Adrenal gland (tissue), 12 donors: ENCODE results near the gene GPR146. TPM values are rescaled to one million over a fixed set of nuclear protein-coding genes. Genes with fewer than 3 reads are reported as not detected.
A peak's percentile ranks its signal among the peaks of the same experiment; 100 is the strongest.

Experiments used
- DNase-seq, 7 donors: peaks; one replicate each; pipeline ENCODE4 v3.0.0-alpha.2; 2019 to 2020
- H3K27ac ChIP-seq, 5 donors: fragments of 200-600 bp; sonication (generic) in 4 of 5; 1 replicate in 3 of 5; 2 replicates in 2 of 5; pipeline versions ENCODE4 v1.5.1 to v1.8.0; 2016 to 2020; ENCODE audit warnings: mild to moderate bottlenecking in 1 of 5
- H3K27me3 ChIP-seq: fragments of 200-600 bp; 2 replicates; pipeline ENCODE4 v1.8.0; 2021
- H3K36me3 ChIP-seq, 2 donors: fragments of 200-600 bp; replicated peaks in 1 of 2; 1 replicate in 1 of 2; 2 replicates in 1 of 2; pipeline versions ENCODE4 v1.5.1 to v1.8.0; 2018 to 2022
- H3K4me1 ChIP-seq, 2 donors: fragments of 200-600 bp; replicated peaks in 1 of 2; 1 replicate in 1 of 2; 2 replicates in 1 of 2; pipeline versions ENCODE4 v1.5.1 to v1.8.0; 2018 to 2021
- H3K4me3 ChIP-seq, 4 donors: fragments of 200-600 bp; sonication (generic) in 3 of 4; one replicate each; pipeline ENCODE4 v1.5.1; 2016 to 2018
- H3K9me3 ChIP-seq, 3 donors: fragments of 200-600 bp; sonication (generic) in 1 of 3; replicated peaks in 1 of 3; 1 replicate in 2 of 3; 2 replicates in 1 of 3; pipeline versions ENCODE4 v1.5.1 to v1.8.0; 2016 to 2021
- CTCF ChIP-seq, 6 experiments: fragments of 450-650 bp in 4 of 6; fragments of 200-600 bp in 2 of 6; sonication (generic) in 1 of 6; IDR thresholded peaks; 1 replicate in 5 of 6; 2 replicates in 1 of 6; pipeline versions ENCODE4 v1.5.1 to v1.8.0; 2016 to 2021; ENCODE audit warnings: antibody characterized with exemption in 6 of 6, mild to moderate bottlenecking in 2 of 6, moderate library complexity in 1 of 6
- POLR2A ChIP-seq, 2 donors: fragments of 450-650 bp; IDR thresholded peaks; one replicate each; pipeline ENCODE4 v1.6.1; 2017; ENCODE audit warnings: antibody characterized with exemption in 2 of 2, mild to moderate bottlenecking in 2 of 2, moderate library complexity in 1 of 2
- WGBS, 4 donors: extraction: QIAGEN DNeasy Blood & Tissue Kit in 2 of 4; methylation state at CpG; one replicate each; pipeline versions ENCODE4 v1.1.5 to v1.1.7; 2013 to 2017; 5-methylcytosine and 5-hydroxymethylcytosine counted together
- intact Hi-C, 2 donors: fragments of 100-400 bp; cut with DNase I; formaldehyde crosslinking; loops; one replicate each; pipeline versions ENCODE4 v1.14.1 to v1.15.0; 2022 to 2023
- polyA plus RNA-seq, 3 donors: library from polyadenylated mRNA; stranded (reverse); fragments of 200-250 nt in 2 of 3; fragments of 350-450 nt in 1 of 3; fragmentation: Illumina TruSeq in 1 of 3; extraction: RNeasy Lipid Tissue Mini Kit (QIAGEN cat#74804) in 1 of 3; gene quantifications; one replicate each; pipeline ENCODE4 v1.2.3, GENCODE V29; 2013 to 2014
- total RNA-seq, 9 donors: library from RNA; depleted of rRNA in 4 of 9; stranded (reverse); fragments of >200 nt in 4 of 9; fragments of 120-200 nt in 1 of 9; fragmentation: NEBNext Ultra II Directional in 1 of 9; extraction: Animal tissue kit (Norgen Biotek cat#: 25700) in 1 of 9; gene quantifications; one replicate each; pipeline versions ENCODE4 v1.1.0 to v1.2.4, GENCODE V29; 2013 to 2023
- donor health status: healthy with polysubstance abuse.
- donor health status: Bipolar disorder and iron deficiency.
- donor health status: DM: yes; HTN: yes; CAD: no.
- donor health status: DM: no; HTN: no; CAD: no.
- donor health status: DM: no; HTN: no; CAD: no.
- donor health status: DM: yes; HTN: yes; CAD: no.

GPR146 gene
- total and polyA plus RNA-seq, 12 donors = 0.90 to 17.3 (median 8.7) TPM

GRCh38 chr7:1028044-1028770 is 16.1 kb upstream of the GPR146 start:
- intact Hi-C loops = no loop called here
- Histone ChIP-seq H3K4me1 (peaks cover 16 to 17% of the 10 kb centered on the region in 2 donors), H3K36me3 (no peaks in the 10 kb centered on the region), H3K4me3 (peak overlapping the region in 3 of 4 donors; percentile 18 to 90 (median 51)), H3K27me3 (no peaks in the 10 kb centered on the region), H3K27ac (peak overlapping the region in 4 of 5 donors; percentile 76 to 93 (median 88)), H3K9me3 (no peaks in the 10 kb centered on the region)
- peak; percentile 90 to 94 (median 93) for DNase-seq
- WGBS, 4 donors = 0 to 1% (median 0%) methylated on average over 4 to 77 of the region's 77 CpGs
- TF ChIP-seq CTCF (IDR thresholded peaks at IDR 0.05) (no peak), POLR2A (IDR thresholded peaks at IDR 0.05) (peak in 1 of 2 donors; percentile 38)

GRCh38 chr7:1028775-1029636 is 15.3 kb upstream of the GPR146 start:
- H3K36me3 ChIP-seq = no peaks in the 10 kb centered on the region
- peaks cover 16 to 17% of the 10 kb centered on the region in 2 donors for H3K4me1 ChIP-seq
- DNase-seq = peak; percentile 88 to 96 (median 94)
- intact Hi-C loops = no loop called here
- H3K27me3 ChIP-seq = no peaks in the 10 kb centered on the region
- WGBS, 4 donors = 48 to 55% (median 50%) methylated on average over 17 to 18 of the region's 18 CpGs
- peak overlapping the region in 4 of 5 donors; percentile 76 to 93 (median 88) for H3K27ac ChIP-seq
- H3K9me3 ChIP-seq = no peaks in the 10 kb centered on the region
- peak in 1 of 2 donors; percentile 7 for TF ChIP-seq POLR2A (IDR thresholded peaks at IDR 0.05)
- TF ChIP-seq CTCF (IDR thresholded peaks at IDR 0.05) = no peak
- H3K4me3 ChIP-seq = peak overlapping the region in 2 of 4 donors; percentile 51 to 90

GRCh38 chr7:1029637-1030443 is 14.5 kb upstream of the GPR146 start:
- Histone ChIP-seq H3K9me3 (no peaks in the 10 kb centered on the region), H3K4me3 (no peak overlapping the region), H3K4me1 (peaks cover 16 to 17% of the 10 kb centered on the region in 2 donors), H3K27ac (peak overlapping the region in 3 of 5 donors; percentile 85 to 93 (median 90)), H3K27me3 (no peaks in the 10 kb centered on the region), H3K36me3 (no peaks in the 10 kb centered on the region)
- WGBS, 4 donors = 90 to 95% (median 91%) methylated on average over 19 to 33 of the region's 33 CpGs
- no peak for TF ChIP-seq CTCF (IDR thresholded peaks at IDR 0.05)
- no peak for TF ChIP-seq POLR2A (IDR thresholded peaks at IDR 0.05)
- intact Hi-C loops = no loop called here
- DNase-seq = no peak
